Naive thymus-derived CD8-positive, alpha-beta T cell (primary cell): Measurements from ENCODE around the gene LIMS3. TPM values are rescaled to one million over a fixed set of nuclear protein-coding genes. Genes with fewer than 3 reads are reported as not detected.
"Not testable (repeated sequence)": the region's sequence is repeated elsewhere in the genome, so short reads cannot be mapped to it uniquely, and the experiment has no call there.

Experiments used
- ATAC-seq, 2 donors: fragments of 150-1000 bp; cut with Tn5 transposase in 1 of 2; sonication (Bioruptor Pico), chemical (Tn5 transposase) in 1 of 2; 1 replicate in 1 of 2; 2 replicates in 1 of 2; pipeline ENCODE4 v1.10.0; 2021; ENCODE audit warnings: mild to moderate bottlenecking in 2 of 2, moderate library complexity in 2 of 2
- POLR2A ChIA-PET: fragments of 350-600 bp; sonication (Branson Sonifier 250); formaldehyde crosslinking; loops from one replicate; lab custom pipeline; 2021; ENCODE audit warnings: antibody characterized with exemption; lab: Charles Lee
- DNase-seq, 10 donors: peaks; one replicate each; pipeline versions ENCODE4 v3.0.0 to v3.0.0-alpha.2; 2020 to 2022
- H3K27ac Mint-ChIP-seq, 10 donors: one replicate each; pipeline ENCODE4 v1.8.0; 2020 to 2022; ENCODE audit warnings: mild to moderate bottlenecking in 10 of 10, mixed read lengths in 10 of 10, moderate library complexity in 4 of 10, inconsistent platforms in 1 of 10
- H3K27me3 Mint-ChIP-seq, 5 donors: one replicate each; pipeline ENCODE4 v1.8.0; 2021 to 2022; ENCODE audit warnings: mixed read lengths in 5 of 5
- H3K36me3 Mint-ChIP-seq, 3 donors: one replicate each; pipeline ENCODE4 v1.8.0; 2020 to 2022; ENCODE audit warnings: mixed read lengths in 3 of 3, mild to moderate bottlenecking in 2 of 3, inconsistent platforms in 1 of 3
- H3K4me1 Mint-ChIP-seq, 4 donors: one replicate each; pipeline ENCODE4 v1.8.0; 2021 to 2022; ENCODE audit warnings: mixed read lengths in 4 of 4
- H3K4me3 Mint-ChIP-seq, 10 donors: one replicate each; pipeline ENCODE4 v1.8.0; 2020 to 2022; ENCODE audit warnings: mild to moderate bottlenecking in 10 of 10, mixed read lengths in 10 of 10, moderate library complexity in 6 of 10, inconsistent platforms in 1 of 10
- H3K9me3 Mint-ChIP-seq, 9 donors: one replicate each; pipeline ENCODE4 v1.8.0; 2020 to 2022; ENCODE audit warnings: mixed read lengths in 9 of 9, mild to moderate bottlenecking in 3 of 9, inconsistent platforms in 1 of 9, moderate library complexity in 1 of 9
- polyA plus RNA-seq, 3 donors: library from polyadenylated mRNA; unstranded; fragments of 300-500 nt; fragmentation: Illumina TruSeq; gene quantifications; one replicate each; pipeline ENCODE4 v1.2.3, GENCODE V29; 2021
- total RNA-seq, 8 experiments: library from RNA in 2 of 8; stranded (reverse) in 2 of 8; gene quantifications; one replicate each; pipeline ENCODE4 v1.2.3 and lab custom pipeline; 2021 to 2026

The LIMS3 gene, protein sequence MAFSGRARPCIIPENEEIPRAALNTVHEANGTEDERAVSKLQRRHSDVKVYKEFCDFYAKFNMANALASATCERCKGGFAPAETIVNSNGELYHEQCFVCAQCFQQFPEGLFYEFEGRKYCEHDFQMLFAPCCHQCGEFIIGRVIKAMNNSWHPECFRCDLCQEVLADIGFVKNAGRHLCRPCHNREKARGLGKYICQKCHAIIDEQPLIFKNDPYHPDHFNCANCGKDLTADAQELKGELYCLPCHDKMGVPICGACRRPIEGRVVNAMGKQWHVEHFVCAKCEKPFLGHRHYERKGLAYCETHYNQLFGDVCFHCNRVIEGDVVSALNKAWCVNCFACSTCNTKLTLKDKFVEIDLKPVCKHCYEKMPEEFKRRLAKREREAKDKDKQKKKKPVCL
- total RNA-seq, result under 1 TPM in 1 of 2 experiments, not detected in 1; 0.23 TPM
- polyA plus RNA-seq, result 1 to 10 TPM in 1 of 3 donors, under 1 TPM in 2; 0.48 to 1.8 (median 0.76) TPM
- 0 reads per million in 6 experiments for total RNA-seq (lab: John Stamatoyannopoulos, UW)

DNA sequence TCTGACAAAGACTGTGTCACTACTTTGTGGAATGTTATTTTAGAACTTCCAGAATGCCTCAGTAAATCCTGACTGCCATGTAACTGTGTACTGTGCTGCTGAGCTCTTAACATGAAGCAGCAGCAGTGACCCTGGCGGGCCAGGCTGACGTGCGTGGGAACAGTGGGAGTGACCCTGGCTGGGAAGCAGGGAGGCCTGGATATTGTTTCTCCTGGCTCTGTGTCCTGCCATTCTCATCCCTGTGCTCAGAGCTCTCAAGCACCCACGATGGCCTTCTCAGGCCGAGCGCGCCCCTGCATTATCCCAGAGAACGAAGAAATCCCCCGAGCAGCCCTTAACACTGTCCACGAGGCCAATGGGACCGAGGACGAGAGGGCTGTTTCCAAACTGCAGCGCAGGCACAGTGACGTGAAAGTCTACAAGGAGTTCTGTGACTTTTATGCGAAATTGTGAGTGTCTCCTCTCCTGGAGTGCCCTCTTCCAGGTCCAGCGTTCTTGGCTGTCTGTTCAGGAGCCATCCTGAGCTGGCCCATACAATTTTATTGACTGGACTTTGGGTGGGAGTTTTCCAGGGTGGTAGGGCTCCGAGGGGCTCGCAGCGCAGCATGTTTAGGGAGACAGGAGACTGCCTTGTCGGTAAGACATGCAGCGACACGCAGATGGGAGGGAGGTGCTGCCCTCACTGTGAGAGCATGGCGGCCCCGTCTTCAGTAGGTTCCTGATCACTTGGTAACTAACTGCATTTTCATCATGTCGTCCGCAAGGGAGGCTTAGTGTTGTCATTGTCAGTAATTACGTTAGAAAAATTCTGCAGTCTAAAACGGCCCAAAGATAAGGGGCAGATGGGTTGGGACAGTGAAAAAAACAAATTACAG is at the start of gene LIMS3:
Gene LIMS3 (plus strand): TSS at position 227 of the 875 bp plus-strand sequence. CDS start 41 bp downstream, at position 268.
- H3K36me3 Mint-ChIP-seq, ATAC-seq, H3K27ac Mint-ChIP-seq, H3K9me3 Mint-ChIP-seq, DNase-seq, H3K4me1 Mint-ChIP-seq, POLR2A ChIA-PET, H3K4me3 Mint-ChIP-seq, H3K27me3 Mint-ChIP-seq: not testable (repeated sequence)

DNA sequence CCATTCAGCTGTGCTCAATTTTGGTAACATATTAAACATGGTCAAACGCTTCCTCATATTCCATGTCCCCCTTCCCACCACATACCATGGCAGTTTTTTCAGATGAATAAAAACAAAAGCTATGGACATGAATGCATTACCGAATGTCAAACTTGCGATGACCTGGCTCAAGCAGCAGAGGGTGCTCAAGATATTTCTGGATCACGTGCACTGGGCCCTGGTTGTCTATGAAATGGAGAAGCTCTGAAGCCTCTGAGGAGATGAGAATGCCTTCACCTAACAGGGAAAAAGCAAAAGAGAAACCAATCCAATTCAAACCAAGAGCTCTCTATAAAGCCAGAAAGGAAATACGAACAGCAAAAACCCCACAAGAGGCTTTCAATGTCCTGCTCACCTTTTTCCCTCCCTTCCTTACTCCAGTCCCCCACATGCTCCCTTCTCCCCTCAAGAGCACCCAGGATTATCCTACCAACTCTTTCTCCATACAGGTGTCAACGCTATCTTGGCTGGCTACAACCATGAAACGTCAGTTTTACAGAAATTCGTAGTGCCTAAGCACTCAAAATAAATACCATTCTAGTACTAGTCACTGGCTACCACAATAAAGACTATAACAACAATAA is 27.2 kb upstream of the LIMS3 start:
- H3K4me1 Mint-ChIP-seq, H3K9me3 Mint-ChIP-seq, H3K4me3 Mint-ChIP-seq, H3K27ac Mint-ChIP-seq, H3K36me3 Mint-ChIP-seq, POLR2A ChIA-PET, DNase-seq, H3K27me3 Mint-ChIP-seq: not testable (repeated sequence)
- ATAC-seq, result peak; percentile 64 to 80

DNA sequence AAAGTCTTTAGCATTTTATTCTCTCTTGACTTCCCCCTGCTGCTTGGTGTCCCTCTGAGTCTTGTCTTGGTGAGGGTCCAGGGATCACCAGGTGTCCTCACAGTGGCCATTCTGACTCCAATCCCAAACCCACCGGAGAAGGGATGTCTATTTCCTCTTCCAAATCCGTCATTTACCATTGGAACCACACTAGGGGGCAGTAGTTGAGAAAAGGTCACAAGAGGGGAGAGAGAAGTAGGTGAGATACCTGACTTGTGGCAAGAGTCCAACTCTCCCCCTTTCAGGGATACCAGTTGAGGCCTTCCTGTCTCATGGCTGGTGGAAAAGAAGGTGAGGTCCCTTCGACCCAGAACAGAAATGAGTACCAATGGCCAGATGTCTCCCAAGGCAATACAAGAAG is 21.9 kb upstream of the LIMS3 start:
- H3K27me3 Mint-ChIP-seq, H3K9me3 Mint-ChIP-seq, ATAC-seq, DNase-seq, H3K36me3 Mint-ChIP-seq, POLR2A ChIA-PET, H3K27ac Mint-ChIP-seq, H3K4me3 Mint-ChIP-seq, H3K4me1 Mint-ChIP-seq: not testable (repeated sequence)

DNA sequence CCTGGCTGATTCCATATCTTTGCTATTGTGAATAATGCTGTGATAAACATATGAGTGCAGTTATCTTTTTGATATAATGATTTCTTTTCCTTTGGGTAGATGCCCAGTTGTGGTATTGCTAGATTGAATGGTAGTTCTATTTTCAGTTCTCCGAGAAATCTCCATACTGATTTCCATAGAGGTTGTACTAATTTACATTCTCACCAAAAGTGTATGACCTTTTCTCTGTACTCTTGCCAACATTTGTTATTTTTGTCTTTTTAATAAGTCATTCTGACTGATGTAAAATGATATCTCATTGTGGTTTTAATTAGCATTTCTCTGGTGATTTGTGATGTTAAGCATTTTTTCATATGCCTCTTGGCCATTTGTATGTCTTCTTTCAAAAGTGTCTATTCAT is 16.4 kb upstream of the LIMS3 start:
- DNase-seq, H3K27ac Mint-ChIP-seq, ATAC-seq, H3K27me3 Mint-ChIP-seq, H3K36me3 Mint-ChIP-seq, H3K4me1 Mint-ChIP-seq, H3K4me3 Mint-ChIP-seq, H3K9me3 Mint-ChIP-seq, POLR2A ChIA-PET: not testable (repeated sequence)

DNA sequence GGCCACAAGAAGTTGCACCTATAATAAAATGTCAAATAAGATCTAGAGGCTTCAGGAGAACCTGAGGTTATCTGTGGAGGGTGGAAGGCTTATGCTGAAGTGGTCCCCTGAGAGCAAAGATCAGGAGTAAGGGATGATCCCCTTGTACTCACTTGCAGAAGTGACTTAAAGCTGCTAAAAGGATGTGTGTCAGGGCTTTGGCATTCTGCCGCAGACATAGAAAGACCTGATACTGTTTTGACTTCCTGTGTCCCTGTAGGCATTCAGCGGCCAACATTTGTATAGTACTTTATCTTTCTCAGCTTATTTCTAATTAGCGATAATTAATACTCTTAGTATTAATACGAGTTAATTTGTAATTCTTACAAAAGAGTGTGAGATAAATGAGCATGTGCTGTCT is 10.1 kb upstream of the LIMS3 start:
- POLR2A ChIA-PET, H3K9me3 Mint-ChIP-seq, H3K4me3 Mint-ChIP-seq, H3K4me1 Mint-ChIP-seq, H3K27me3 Mint-ChIP-seq, ATAC-seq, DNase-seq, H3K27ac Mint-ChIP-seq, H3K36me3 Mint-ChIP-seq: not testable (repeated sequence)

DNA sequence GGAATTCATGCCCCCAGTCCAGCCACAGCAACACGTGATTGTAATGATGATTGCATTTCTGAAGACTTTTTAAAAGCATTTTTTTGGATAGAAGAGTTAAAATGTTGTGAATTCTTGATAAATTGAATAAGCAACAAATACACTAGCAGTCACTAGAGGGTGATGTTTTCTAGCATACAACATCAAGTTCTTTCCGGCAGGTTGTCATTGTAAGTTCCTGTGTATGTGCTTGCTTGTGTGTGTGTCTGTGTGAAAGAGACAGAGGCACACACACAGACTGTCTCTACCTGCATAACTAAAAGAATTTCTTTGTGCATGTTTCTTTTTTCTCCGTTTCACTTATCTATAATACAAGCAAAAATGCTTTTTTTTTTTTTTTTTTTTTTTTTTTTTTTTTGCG is 8.6 kb upstream of the LIMS3 start:
- H3K9me3 Mint-ChIP-seq, H3K4me3 Mint-ChIP-seq, H3K4me1 Mint-ChIP-seq, H3K27ac Mint-ChIP-seq, H3K36me3 Mint-ChIP-seq, DNase-seq, POLR2A ChIA-PET, H3K27me3 Mint-ChIP-seq: not testable (repeated sequence)
- ATAC-seq, result peak in 1 of 2 donors; percentile 47

DNA sequence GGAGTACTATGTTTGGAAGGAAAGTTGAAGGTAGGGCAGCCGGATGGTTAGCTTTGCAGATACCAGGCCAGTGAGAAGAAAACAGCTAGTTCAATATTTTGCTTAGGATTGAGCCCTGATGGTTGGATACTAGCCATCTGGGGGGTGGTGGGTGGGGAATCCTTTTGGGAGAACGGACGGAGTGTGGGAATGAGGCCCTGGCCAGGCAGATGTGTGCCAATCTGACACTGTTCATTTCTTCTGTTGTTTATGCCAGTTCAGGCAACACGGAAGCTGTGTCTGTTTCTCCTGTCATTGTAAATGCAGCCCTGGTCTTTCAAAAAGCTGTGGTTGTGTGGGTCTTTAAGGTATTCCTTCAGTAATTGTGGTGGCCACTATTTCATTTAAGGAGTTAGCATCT is 7.5 kb upstream of the LIMS3 start:
- POLR2A ChIA-PET, H3K36me3 Mint-ChIP-seq, ATAC-seq, H3K4me1 Mint-ChIP-seq, DNase-seq, H3K27me3 Mint-ChIP-seq, H3K9me3 Mint-ChIP-seq, H3K4me3 Mint-ChIP-seq, H3K27ac Mint-ChIP-seq: not testable (repeated sequence)

DNA sequence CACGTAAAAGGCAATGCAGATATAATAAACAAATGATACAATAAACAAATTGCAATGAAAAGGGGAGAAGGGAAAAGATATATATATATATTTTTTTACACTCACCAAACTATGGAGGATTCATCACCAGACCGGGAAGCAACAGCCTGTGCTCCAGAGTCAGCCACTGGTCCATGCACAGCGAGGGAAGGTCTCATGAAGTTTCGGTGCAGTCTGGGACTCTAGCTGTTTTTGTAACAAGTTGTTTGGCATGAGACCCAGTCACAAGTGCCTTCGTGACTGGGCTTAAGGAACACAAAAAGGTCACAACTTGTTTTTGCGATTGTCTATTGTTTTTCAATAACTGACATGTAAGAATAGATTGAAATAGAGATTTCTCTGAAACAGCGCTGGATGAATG is 4.8 kb upstream of the LIMS3 start:
- H3K27me3 Mint-ChIP-seq, POLR2A ChIA-PET, H3K4me1 Mint-ChIP-seq, DNase-seq, H3K27ac Mint-ChIP-seq, H3K36me3 Mint-ChIP-seq, ATAC-seq, H3K9me3 Mint-ChIP-seq, H3K4me3 Mint-ChIP-seq: not testable (repeated sequence)

DNA sequence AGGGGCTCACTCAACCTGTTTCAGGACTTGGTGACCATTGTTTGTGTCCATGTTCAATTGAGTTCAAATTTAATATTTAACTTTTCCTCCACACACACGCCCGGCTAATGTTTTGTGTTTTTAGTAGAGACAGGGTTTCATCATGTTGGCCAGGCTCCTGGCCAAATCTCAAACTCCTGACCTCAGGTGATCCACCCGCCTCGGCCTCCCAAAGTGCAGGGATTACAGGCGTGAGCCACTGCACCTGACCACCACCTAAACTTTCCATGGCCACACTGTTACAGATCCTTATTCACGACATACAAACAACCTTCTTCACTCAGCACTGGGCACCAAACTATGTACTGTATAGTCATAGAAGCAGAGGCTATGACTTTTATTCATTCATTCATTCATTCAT is 4.3 kb upstream of the LIMS3 start:
- H3K27ac Mint-ChIP-seq, DNase-seq, H3K27me3 Mint-ChIP-seq, H3K4me3 Mint-ChIP-seq, ATAC-seq, H3K4me1 Mint-ChIP-seq, H3K36me3 Mint-ChIP-seq, H3K9me3 Mint-ChIP-seq, POLR2A ChIA-PET: not testable (repeated sequence)

DNA sequence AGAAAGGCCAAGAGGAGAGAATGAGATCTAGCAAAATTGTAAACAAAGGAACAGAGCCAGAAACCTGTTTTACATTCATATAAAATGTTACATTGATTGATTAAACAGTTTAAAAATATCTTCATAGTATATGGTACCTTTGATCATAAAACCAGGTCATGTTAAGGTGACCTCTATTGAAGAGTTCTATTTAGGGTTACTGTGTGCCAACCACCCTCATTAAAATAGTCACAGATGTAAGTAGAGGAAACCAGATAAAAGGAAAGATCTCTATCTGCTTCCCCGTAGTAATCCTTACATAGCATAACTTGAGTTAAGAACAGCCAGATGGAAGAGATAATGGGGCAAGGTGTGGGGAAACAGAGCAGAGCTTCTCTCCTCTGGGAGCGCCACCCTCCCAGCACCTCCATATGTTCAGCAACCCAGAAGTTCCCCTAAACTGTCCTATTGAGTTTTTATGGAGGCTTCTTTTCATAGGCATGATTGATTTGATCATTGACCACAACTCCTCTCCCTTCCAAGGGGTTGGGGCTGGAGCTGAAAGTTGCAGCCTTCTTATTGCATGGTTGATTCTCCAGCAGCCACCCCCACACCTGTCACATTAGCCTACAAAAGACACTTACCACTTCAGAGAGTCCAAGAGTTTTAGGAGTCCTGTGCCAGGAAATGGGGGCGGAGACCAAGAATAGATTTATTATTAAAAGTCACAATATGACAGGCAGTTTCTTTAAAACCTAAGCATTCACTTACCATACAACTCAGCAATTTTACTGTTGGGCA is 3.2 kb upstream of the LIMS3 start:
- H3K27me3 Mint-ChIP-seq, H3K4me1 Mint-ChIP-seq, H3K27ac Mint-ChIP-seq, POLR2A ChIA-PET, H3K9me3 Mint-ChIP-seq, H3K4me3 Mint-ChIP-seq, H3K36me3 Mint-ChIP-seq, DNase-seq: not testable (repeated sequence)
- peak in 1 of 2 donors; percentile 58 for ATAC-seq

DNA sequence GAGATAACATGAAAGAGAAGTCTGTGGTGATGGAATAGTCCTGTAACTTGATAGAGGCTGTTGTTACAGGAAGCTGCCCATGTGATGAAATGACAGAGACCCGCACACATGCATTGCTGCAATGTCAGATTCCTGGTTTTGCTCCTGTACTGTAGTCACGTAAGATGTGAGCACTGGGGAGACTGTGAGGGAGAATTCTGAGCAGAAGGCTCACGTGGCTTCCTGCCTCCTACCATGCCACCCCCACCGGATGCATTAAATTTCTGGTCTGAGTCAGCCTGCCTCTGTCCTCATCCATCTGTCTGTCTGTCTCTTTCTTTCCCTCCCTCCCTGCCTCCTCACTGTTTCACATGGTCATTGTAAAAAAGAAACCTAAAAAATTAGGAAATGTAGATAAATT is 2.3 kb upstream of the LIMS3 start:
- ATAC-seq, result peak; percentile 82 to 92
- DNase-seq, H3K4me3 Mint-ChIP-seq, H3K27ac Mint-ChIP-seq, H3K36me3 Mint-ChIP-seq, POLR2A ChIA-PET, H3K27me3 Mint-ChIP-seq, H3K9me3 Mint-ChIP-seq, H3K4me1 Mint-ChIP-seq: not testable (repeated sequence)

DNA sequence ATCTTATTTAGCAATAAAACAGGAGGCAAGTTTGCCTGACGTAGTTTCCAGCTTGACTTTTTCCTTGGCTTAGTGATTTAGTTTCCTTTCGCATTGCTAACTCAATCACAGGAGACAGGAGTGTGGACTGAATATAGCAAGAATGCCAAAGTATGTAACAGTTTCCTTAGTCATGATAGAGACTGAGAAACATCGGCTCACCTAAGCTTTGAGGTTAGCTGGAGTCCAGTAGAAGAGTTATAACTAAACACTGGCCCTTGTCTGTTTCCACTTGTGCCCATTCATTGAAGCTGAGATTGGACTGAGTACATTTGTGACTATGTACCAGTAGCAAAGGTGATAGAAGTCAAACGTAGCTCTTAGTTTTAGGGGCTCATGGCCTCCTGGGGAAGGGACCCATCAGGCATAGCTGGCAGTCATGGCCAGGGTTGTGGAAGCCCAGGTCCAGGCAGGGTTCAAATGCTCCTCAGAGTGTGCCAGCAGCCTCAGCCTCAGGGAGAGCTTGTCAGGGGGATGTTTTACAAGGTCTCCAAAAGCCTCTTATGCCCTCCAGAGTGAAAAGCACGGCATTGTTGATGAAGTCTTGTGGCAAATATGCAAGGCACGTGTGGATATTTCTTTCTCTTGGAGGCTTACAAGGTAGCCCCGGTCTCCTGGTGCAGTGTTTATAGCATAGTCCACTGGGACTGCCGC is 573 bp upstream of the LIMS3 start:
- H3K9me3 Mint-ChIP-seq, H3K36me3 Mint-ChIP-seq, H3K4me1 Mint-ChIP-seq, H3K4me3 Mint-ChIP-seq, H3K27me3 Mint-ChIP-seq, DNase-seq, ATAC-seq, H3K27ac Mint-ChIP-seq, POLR2A ChIA-PET: not testable (repeated sequence)
